Activated naive CD4-positive, alpha-beta T cell treated with anti-CD3 and anti-CD28 coated beads for 36 hours (primary cell): Measurements from ENCODE around the gene MBD3L2. TPM values are rescaled to one million over a fixed set of nuclear protein-coding genes. Genes with fewer than 3 reads are reported as not detected.
"Not testable (repeated sequence)": the region's sequence is repeated elsewhere in the genome, so short reads cannot be mapped to it uniquely, and the experiment has no call there.

ENCODE experiments used
- CTCF ChIA-PET: fragments of 350-600 bp; sonication (Branson Sonifier 250); formaldehyde crosslinking; loops from one replicate; lab custom pipeline; 2021; ENCODE audit warnings: antibody characterized with exemption; lab: Charles Lee
- DNase-seq: peaks from one replicate; pipeline ENCODE4 v3.0.0-alpha.2; 2020
- H3K27ac Mint-ChIP-seq: one replicate; pipeline ENCODE4 v1.8.0; 2021; ENCODE audit warnings: mild to moderate bottlenecking, mixed read lengths
- H3K27me3 Mint-ChIP-seq: one replicate; pipeline ENCODE4 v1.8.0; 2021; ENCODE audit warnings: low read depth, mixed read lengths
- H3K36me3 Mint-ChIP-seq: one replicate; pipeline ENCODE4 v1.8.0; 2021; ENCODE audit warnings: low read depth, mixed read lengths
- H3K4me1 Mint-ChIP-seq: one replicate; pipeline ENCODE4 v1.8.0; 2021; ENCODE audit warnings: low read depth, mixed read lengths
- H3K4me3 Mint-ChIP-seq: one replicate; pipeline ENCODE4 v1.8.0; 2021; ENCODE audit warnings: mild to moderate bottlenecking, moderate library complexity, mixed read lengths
- H3K9me3 Mint-ChIP-seq: one replicate; pipeline ENCODE4 v1.8.0; 2021; ENCODE audit warnings: mixed read lengths
- intact Hi-C: fragments of 100-400 bp; cut with micrococcal nuclease; formaldehyde crosslinking; loops from one replicate; pipeline ENCODE4 v1.15.1; 2023
- total RNA-seq, 2 experiments: library from RNA; stranded (reverse); gene quantifications; one replicate each; pipeline ENCODE4 v1.2.3, GENCODE V29; 2021

MBD3L2 gene
- total RNA-seq, result not detected

- H3K4me1 Mint-ChIP-seq, H3K27ac Mint-ChIP-seq, H3K4me3 Mint-ChIP-seq, intact Hi-C loops, H3K9me3 Mint-ChIP-seq, H3K27me3 Mint-ChIP-seq, H3K36me3 Mint-ChIP-seq, CTCF ChIA-PET, DNase-seq: not testable (repeated sequence)
Measured at GRCh38 chr19:7049021-7049420, at the start of gene MBD3L2. TSS of gene MBD3L2 (plus strand) at chr19:7049321. CDS start at chr19:7049374, 53 bp downstream.

- Mint-ChIP-seq H3K4me3 (no peak overlapping the region), H3K36me3 (peaks cover 6% of the 10 kb centered on the region), H3K27ac (no peak overlapping the region), H3K4me1 (peaks cover 32% of the 10 kb centered on the region), H3K27me3 (no peaks in the 10 kb centered on the region), H3K9me3 (peaks cover 6% of the 10 kb centered on the region)
- CTCF ChIA-PET, result no interaction called here
- DNase-seq, result no peak
- intact Hi-C loops, result no loop called here
Measured at GRCh38 chr19:6999933-7000332, 49.2 kb upstream of the MBD3L2 start.

GRCh38 chr19:7000333-7000732 lies 48.8 kb upstream of the MBD3L2 start:
- Mint-ChIP-seq H3K27me3 (no peaks in the 10 kb centered on the region), H3K27ac (no peak overlapping the region), H3K9me3 (peaks cover 2% of the 10 kb centered on the region), H3K4me3 (no peak overlapping the region), H3K4me1 (peaks cover 31% of the 10 kb centered on the region), H3K36me3 (peaks cover 2% of the 10 kb centered on the region)
- intact Hi-C loops, result no loop called here
- CTCF ChIA-PET, result no interaction called here
- DNase-seq, result no peak

GRCh38 chr19:7000816-7001215 lies 48.3 kb upstream of the MBD3L2 start:
- H3K4me3 Mint-ChIP-seq, result no peak overlapping the region
- H3K4me1 Mint-ChIP-seq, result peaks cover 31% of the 10 kb centered on the region
- H3K9me3 Mint-ChIP-seq, result no peaks in the 10 kb centered on the region
- H3K36me3 Mint-ChIP-seq, result no peaks in the 10 kb centered on the region
- CTCF ChIA-PET, result no interaction called here
- intact Hi-C loops, result no loop called here
- DNase-seq, result no peak
- no peak overlapping the region for H3K27ac Mint-ChIP-seq
- H3K27me3 Mint-ChIP-seq, result no peaks in the 10 kb centered on the region

GRCh38 chr19:7004313-7004931 lies 44.7 kb upstream of the MBD3L2 start:
- Mint-ChIP-seq H3K4me1 (peaks cover 36% of the 10 kb centered on the region), H3K27ac (no peak overlapping the region), H3K36me3 (no peaks in the 10 kb centered on the region), H3K9me3 (no peaks in the 10 kb centered on the region), H3K4me3 (no peak overlapping the region), H3K27me3 (no peaks in the 10 kb centered on the region)
- CTCF ChIA-PET, result interaction anchor here (0.6 to 0.8 kb wide), 2 partner anchors 40 to 141 kb away, joined by 3 to 4 read pairs; no protein-coding TSS in a partner anchor
- peak; percentile 31 for DNase-seq
- intact Hi-C loops, result loop anchor here (2.0 kb wide), 1 partner anchor 62 kb away; no protein-coding TSS in a partner anchor

GRCh38 chr19:7006135-7006704 lies 42.9 kb upstream of the MBD3L2 start:
- Mint-ChIP-seq H3K4me1 (peaks cover 42% of the 10 kb centered on the region), H3K27ac (no peak overlapping the region), H3K36me3 (no peaks in the 10 kb centered on the region), H3K9me3 (no peaks in the 10 kb centered on the region), H3K4me3 (no peak overlapping the region), H3K27me3 (no peaks in the 10 kb centered on the region)
- DNase-seq, result no peak
- CTCF ChIA-PET, result interaction anchor here (0.5 to 0.9 kb wide), 3 partner anchors 116 to 376 kb away, joined by 3 to 4 read pairs (median 3); no protein-coding TSS in a partner anchor
- intact Hi-C loops, result no loop called here

GRCh38 chr19:7007859-7008258 lies 41.3 kb upstream of the MBD3L2 start:
- H3K4me1 Mint-ChIP-seq, result peaks cover 50% of the 10 kb centered on the region
- H3K9me3 Mint-ChIP-seq, result no peaks in the 10 kb centered on the region
- intact Hi-C loops, result no loop called here
- no peak overlapping the region for H3K4me3 Mint-ChIP-seq
- H3K27me3 Mint-ChIP-seq, result no peaks in the 10 kb centered on the region
- CTCF ChIA-PET, result no interaction called here
- DNase-seq, result no peak
- H3K36me3 Mint-ChIP-seq, result no peaks in the 10 kb centered on the region
- no peak overlapping the region for H3K27ac Mint-ChIP-seq

- DNase-seq, result peak; percentile 72
- Mint-ChIP-seq H3K4me1 (peaks cover 55% of the 10 kb centered on the region), H3K27ac (peak overlapping the region; percentile 88)
Measured at GRCh38 chr19:7010722-7011593, 38.2 kb upstream of the MBD3L2 start.

GRCh38 chr19:7013678-7014077 lies 35.4 kb upstream of the MBD3L2 start:
- H3K9me3 Mint-ChIP-seq, result no peaks in the 10 kb centered on the region
- DNase-seq, result peak; percentile 36
- H3K36me3 Mint-ChIP-seq, result no peaks in the 10 kb centered on the region
- H3K27ac Mint-ChIP-seq, result no peak overlapping the region
- no peak overlapping the region for H3K4me3 Mint-ChIP-seq
- intact Hi-C loops, result no loop called here
- CTCF ChIA-PET, result interaction anchor here (0.6 kb wide), 2 partner anchors 68 to 100 kb away, joined by 4 read pairs; no protein-coding TSS in a partner anchor
- peaks cover 37% of the 10 kb centered on the region for H3K4me1 Mint-ChIP-seq
- H3K27me3 Mint-ChIP-seq, result no peaks in the 10 kb centered on the region

More at GRCh38 chr19:7010722-7011593, 38.2 kb upstream of the MBD3L2 start:
- no peaks in the 10 kb centered on the region for H3K36me3 Mint-ChIP-seq
- CTCF ChIA-PET, result interaction anchor here (0.6 kb wide), 1 partner anchor 147 kb away, joined by 3 read pairs; no protein-coding TSS in a partner anchor
- intact Hi-C loops, result no loop called here
- H3K4me3 Mint-ChIP-seq, result no peak overlapping the region
- no peaks in the 10 kb centered on the region for H3K9me3 Mint-ChIP-seq
- no peaks in the 10 kb centered on the region for H3K27me3 Mint-ChIP-seq

- Mint-ChIP-seq H3K4me3 (no peak overlapping the region), H3K4me1 (peaks cover 3% of the 10 kb centered on the region), H3K9me3 (no peaks in the 10 kb centered on the region), H3K27ac (no peak overlapping the region), H3K27me3 (no peaks in the 10 kb centered on the region), H3K36me3 (no peaks in the 10 kb centered on the region)
- DNase-seq, result no peak
- CTCF ChIA-PET, result no interaction called here
- intact Hi-C loops, result no loop called here
Measured at GRCh38 chr19:7018828-7019227, 30.3 kb upstream of the MBD3L2 start.

GRCh38 chr19:7021331-7021730 lies 27.8 kb upstream of the MBD3L2 start, which contains the start of gene MBD3L2B:
TSS of gene MBD3L2B (minus strand) at chr19:7021431. CDS start at chr19:7021397, 34 bp downstream.
- H3K27me3 Mint-ChIP-seq, H3K27ac Mint-ChIP-seq, H3K9me3 Mint-ChIP-seq, H3K36me3 Mint-ChIP-seq, CTCF ChIA-PET, H3K4me1 Mint-ChIP-seq, DNase-seq, intact Hi-C loops, H3K4me3 Mint-ChIP-seq: not testable (repeated sequence)

- DNase-seq, H3K4me1 Mint-ChIP-seq, H3K36me3 Mint-ChIP-seq, H3K9me3 Mint-ChIP-seq, CTCF ChIA-PET, H3K4me3 Mint-ChIP-seq, H3K27ac Mint-ChIP-seq, H3K27me3 Mint-ChIP-seq, intact Hi-C loops: not testable (repeated sequence)
Measured at GRCh38 chr19:7028790-7029189, 20.3 kb upstream of the MBD3L2 start.
